AG09309 (cell line): Measurements from ENCODE around the gene ZNF804A.

ENCODE experiments used
- DNase-seq: peaks from one replicate; pipeline ENCODE4 v3.0.0-alpha.2; 2010; ENCODE audit warnings: low read depth
- H3K4me3 ChIP-seq: 2 replicates; pipeline ENCODE4 v1.5.1; 2011; ENCODE audit warnings: mild to moderate bottlenecking, low read depth, low read length, moderate library complexity; ENCODE audit not compliant: control insufficient read depth
- CTCF ChIP-seq: IDR thresholded peaks from 2 replicates; pipeline ENCODE4 v1.5.1; 2011; ENCODE audit warnings: mild to moderate bottlenecking, low read depth, low read length, inconsistent platforms; ENCODE audit not compliant: insufficient read depth, control insufficient read depth; ENCODE audit errors: missing control alignments

ZNF804A gene

DNA sequence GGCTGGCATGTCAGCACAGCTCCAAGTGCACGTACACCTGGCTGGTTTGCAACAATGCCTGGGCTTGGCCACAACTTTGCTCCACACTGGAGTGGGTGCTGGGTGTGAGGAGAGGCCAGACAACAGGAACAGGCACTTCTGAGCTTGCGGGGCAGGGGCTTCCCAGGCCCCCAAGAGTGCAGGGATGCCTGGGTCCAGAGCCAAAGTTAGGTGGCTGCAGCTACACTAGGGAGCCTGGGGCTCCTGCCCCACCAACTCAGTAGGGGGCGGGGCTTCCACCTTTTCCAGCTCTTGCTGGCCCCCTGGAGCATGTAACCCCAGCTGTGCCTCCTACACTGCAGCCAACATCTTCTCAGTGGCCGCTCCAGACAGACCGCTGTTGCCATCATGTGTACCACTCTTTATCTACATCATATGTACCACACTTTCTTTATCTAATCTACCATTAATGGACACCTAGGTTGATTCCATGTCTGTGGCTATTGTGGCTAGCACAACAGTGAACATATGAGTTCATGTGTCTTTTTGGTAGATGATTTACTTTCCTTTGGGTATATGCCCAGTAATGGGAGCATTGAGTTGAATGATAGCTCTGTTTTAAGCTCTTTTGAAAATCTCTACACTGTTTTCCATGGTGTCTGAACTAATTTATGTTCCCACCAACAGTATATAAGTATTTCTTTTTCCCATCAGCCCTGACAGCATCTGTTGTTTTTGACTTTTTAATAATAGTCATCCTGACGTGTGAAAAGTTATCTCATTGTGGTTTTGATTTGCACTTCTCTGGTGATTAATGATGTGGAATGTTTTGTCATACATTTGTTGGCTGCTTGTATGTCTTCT lies 87.9 kb downstream of the ZNF804A start:
- no peak overlapping the region for H3K4me3 ChIP-seq
- no peak for TF ChIP-seq CTCF
- DNase-seq, result no peak

- TF ChIP-seq CTCF, result no peak
- H3K4me3 ChIP-seq, result no peak overlapping the region
- no peak for DNase-seq
Observed at GRCh38 chr2:184689638-184690037, 91.3 kb downstream of the ZNF804A start.

DNA sequence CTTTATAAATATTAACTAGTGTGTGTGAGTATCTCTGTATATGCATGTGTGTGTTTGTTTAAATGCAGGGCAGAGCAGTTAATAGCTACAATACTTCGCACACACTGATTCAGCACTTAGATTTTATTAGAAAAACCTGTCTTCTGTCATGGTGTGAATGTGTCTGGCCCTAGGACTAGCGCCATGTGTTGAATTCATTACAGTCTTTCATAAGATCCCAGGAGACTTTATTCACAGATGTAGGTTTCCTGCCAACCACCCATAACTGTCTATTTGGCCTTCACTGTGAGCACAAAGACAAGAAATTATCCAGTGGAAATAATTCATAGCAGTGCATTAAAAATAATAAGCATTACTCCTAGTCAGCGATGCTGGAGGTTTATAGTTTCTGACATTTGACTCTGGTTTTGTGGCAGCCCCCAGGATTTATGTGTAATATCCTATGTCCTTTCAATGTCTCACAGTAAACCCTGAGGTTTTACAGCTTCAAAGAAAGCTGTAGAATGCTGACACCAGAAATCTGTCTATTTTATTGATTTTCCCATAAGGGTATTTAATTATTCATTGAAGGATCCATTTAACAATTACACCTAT lies 93.9 kb downstream of the ZNF804A start:
- no peak overlapping the region for H3K4me3 ChIP-seq
- no peak for DNase-seq
- no peak for TF ChIP-seq CTCF

DNA sequence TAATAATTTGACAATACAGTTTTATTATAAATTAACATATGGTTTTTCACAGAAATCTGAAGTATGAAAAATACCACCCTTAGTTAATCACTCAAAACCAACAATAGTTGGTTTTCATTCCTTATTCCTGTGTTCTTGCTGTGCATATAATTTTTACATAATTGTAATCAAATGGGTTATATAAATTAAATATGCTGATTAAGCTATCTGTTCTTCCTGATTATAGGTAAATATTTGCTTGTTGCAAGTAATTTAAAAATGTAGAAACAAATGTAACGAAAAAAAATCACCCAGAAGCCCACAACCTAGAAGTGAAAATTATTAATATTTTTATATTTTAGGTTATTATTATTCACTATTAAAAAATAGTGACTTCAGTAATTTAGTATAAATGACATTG lies 98.3 kb downstream of the ZNF804A start:
- DNase-seq, result no peak
- no peak overlapping the region for H3K4me3 ChIP-seq
- no peak for TF ChIP-seq CTCF

DNA sequence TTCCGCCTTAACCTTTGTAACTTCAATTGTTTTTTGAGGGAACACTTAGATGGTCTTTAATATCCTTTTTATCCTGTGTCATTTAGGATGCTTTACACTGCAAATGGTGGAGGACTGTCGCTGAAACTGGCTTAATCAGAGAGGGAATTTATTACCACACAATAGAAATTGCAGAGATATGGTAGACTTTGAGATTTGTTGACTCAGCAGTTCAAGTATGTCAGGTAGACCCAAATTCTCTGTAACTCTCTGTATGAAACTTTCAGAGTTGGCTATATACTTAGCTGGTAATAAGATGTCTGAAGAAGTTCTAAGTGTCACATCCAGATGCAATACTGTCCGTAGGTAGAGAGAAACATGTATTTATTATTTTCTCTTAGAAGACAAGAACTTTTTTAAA lies 100.1 kb downstream of the ZNF804A start:
- TF ChIP-seq CTCF, result no peak
- no peak overlapping the region for H3K4me3 ChIP-seq
- no peak for DNase-seq

- no peak overlapping the region for H3K4me3 ChIP-seq
- no peak for TF ChIP-seq CTCF
- no peak for DNase-seq
Observed at GRCh38 chr2:184721881-184722280, 123.6 kb downstream of the ZNF804A start.

DNA sequence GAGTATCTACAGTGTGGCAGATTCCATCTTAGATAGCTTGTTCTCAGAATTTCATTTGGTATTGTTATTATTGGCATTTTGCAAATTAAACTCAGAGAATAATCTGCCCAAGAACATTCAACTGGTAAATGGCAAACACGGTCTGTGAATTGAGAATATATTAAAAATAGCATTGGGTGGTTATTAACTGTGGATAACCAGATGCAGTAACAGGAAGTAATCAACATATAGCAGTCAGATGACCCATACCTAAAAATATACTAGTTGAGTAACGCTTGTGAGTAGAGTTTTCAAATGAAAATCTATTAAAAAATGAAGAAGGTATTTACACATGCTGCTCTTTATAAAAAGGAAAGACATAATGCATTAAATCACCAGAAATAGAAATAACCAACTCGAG lies 129.5 kb downstream of the ZNF804A start:
- no peak for TF ChIP-seq CTCF
- DNase-seq, result no peak
- no peak overlapping the region for H3K4me3 ChIP-seq
